Right atrium auricular region (tissue), 2 donors: Measurements from ENCODE around the gene MPZL1. TPM values are rescaled to one million over a fixed set of nuclear protein-coding genes. Genes with fewer than 3 reads are reported as not detected.
A peak's percentile ranks its signal among the peaks of the same experiment; 100 is the strongest.

Source experiments
- DNase-seq: peaks from one replicate; pipeline ENCODE4 v3.0.0-alpha.2; 2019; ENCODE audit warnings: low spot score
- H3K27ac ChIP-seq, 2 donors: fragments of 200-600 bp; sonication (generic); 1 replicate in 1 of 2; 2 replicates in 1 of 2; pipeline ENCODE4 v1.5.1; 2016 to 2019
- H3K27me3 ChIP-seq, 2 donors: fragments of 200-600 bp; sonication (generic); one replicate each; pipeline versions ENCODE4 v1.5.1 to v1.6.0; 2017 to 2019
- H3K36me3 ChIP-seq: fragments of 200-600 bp; sonication (generic); one replicate; pipeline ENCODE4 v1.5.1; 2016
- H3K4me1 ChIP-seq, 2 donors: fragments of 200-600 bp; sonication (generic); one replicate each; pipeline versions ENCODE4 v1.5.1 to v1.6.0; 2017 to 2019
- H3K4me3 ChIP-seq, 2 donors: fragments of 200-600 bp; sonication (generic); 1 replicate in 1 of 2; 2 replicates in 1 of 2; pipeline ENCODE4 v1.5.1; 2017 to 2019; ENCODE audit warnings: mild to moderate bottlenecking in 1 of 2, moderate library complexity in 1 of 2
- H3K9me3 ChIP-seq, 2 donors: fragments of 200-600 bp; sonication (generic); one replicate each; pipeline ENCODE4 v1.5.1; 2019
- total RNA-seq, 2 donors: library from RNA; depleted of rRNA; stranded (reverse); fragments of >200 nt; gene quantifications; one replicate each; pipeline ENCODE4 v1.1.0, GENCODE V29; 2016
- TF ChIP-seq, protein P1 (sequence below), 2 donors: fragments of 200-600 bp; sonication (generic); IDR thresholded peaks; one replicate each; pipeline ENCODE4 v1.5.1; 2019; ENCODE audit warnings: antibody characterized with exemption in 2 of 2

Gene MPZL1
- total RNA-seq, 2 donors from 2014 or later: 22.4 to 52.0 TPM

GRCh38 chr1:167687919-167688519 lies 33.8 kb upstream of the MPZL1 start:
- H3K4me1 ChIP-seq: peaks cover 0 to 62% of the 10 kb centered on the region in 2 donors
- H3K27ac ChIP-seq: peak overlapping the region; percentile 82 to 84
- DNase-seq: peak; percentile 84
- no peaks in the 10 kb centered on the region for H3K27me3 ChIP-seq
- TF ChIP-seq, protein P1, sequence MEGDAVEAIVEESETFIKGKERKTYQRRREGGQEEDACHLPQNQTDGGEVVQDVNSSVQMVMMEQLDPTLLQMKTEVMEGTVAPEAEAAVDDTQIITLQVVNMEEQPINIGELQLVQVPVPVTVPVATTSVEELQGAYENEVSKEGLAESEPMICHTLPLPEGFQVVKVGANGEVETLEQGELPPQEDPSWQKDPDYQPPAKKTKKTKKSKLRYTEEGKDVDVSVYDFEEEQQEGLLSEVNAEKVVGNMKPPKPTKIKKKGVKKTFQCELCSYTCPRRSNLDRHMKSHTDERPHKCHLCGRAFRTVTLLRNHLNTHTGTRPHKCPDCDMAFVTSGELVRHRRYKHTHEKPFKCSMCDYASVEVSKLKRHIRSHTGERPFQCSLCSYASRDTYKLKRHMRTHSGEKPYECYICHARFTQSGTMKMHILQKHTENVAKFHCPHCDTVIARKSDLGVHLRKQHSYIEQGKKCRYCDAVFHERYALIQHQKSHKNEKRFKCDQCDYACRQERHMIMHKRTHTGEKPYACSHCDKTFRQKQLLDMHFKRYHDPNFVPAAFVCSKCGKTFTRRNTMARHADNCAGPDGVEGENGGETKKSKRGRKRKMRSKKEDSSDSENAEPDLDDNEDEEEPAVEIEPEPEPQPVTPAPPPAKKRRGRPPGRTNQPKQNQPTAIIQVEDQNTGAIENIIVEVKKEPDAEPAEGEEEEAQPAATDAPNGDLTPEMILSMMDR (IDR thresholded peaks at IDR 0.05): peak; percentile 92 to 98
- H3K9me3 ChIP-seq: no peaks in the 10 kb centered on the region
- H3K36me3 ChIP-seq: peaks cover 23% of the 10 kb centered on the region
- no peak overlapping the region for H3K4me3 ChIP-seq

DNA sequence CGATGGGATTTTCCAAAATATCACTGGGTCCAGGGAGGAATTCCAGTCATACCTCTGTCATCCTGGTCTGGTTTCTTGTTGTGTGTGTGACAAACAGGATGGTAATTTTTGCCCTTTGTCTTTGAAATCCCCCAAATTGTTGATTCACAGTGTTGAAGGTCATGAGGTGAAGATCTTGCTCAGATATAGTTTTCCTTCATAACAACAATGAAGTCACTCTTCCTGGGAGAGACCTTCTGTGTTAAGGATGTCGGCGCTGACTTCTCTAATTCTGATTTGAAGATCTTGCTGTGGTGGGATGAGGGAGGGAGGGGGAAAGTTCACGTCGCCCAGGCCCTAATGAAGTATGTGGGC lies 32.2 kb upstream of the MPZL1 start:
- DNase-seq: no peak
- Histone ChIP-seq H3K4me3 (no peak overlapping the region), H3K9me3 (no peaks in the 10 kb centered on the region), H3K27ac (no peak overlapping the region), H3K4me1 (peaks cover 0 to 51% of the 10 kb centered on the region in 2 donors), H3K36me3 (peaks cover 33% of the 10 kb centered on the region), H3K27me3 (no peaks in the 10 kb centered on the region)
- TF ChIP-seq, protein P1 (IDR thresholded peaks at IDR 0.05): no peak

DNA sequence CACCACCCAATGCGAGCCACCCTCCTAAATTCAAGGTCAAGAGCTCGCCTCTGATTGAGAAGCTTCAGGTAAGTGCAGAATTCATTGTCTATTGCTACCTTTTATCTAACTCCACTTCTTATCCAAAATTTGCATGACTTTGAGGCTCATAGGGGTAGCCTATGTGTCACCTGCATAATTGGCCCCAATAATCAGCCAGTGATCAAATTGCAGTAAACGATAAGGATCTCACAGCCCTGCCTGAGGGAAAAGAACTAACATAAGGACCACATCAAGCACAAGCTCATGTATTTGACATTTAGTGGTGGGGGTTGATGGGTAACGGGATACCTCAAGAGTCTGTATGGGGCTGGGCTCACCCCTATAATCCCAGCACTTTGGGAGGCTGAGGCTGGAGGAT lies 31.7 kb upstream of the MPZL1 start:
- Histone ChIP-seq H3K27me3 (no peaks in the 10 kb centered on the region), H3K36me3 (peaks cover 38% of the 10 kb centered on the region), H3K27ac (no peak overlapping the region), H3K4me1 (peaks cover 0 to 46% of the 10 kb centered on the region in 2 donors), H3K4me3 (no peak overlapping the region), H3K9me3 (no peaks in the 10 kb centered on the region)
- DNase-seq: no peak
- TF ChIP-seq, protein P1 (IDR thresholded peaks at IDR 0.05): no peak

DNA sequence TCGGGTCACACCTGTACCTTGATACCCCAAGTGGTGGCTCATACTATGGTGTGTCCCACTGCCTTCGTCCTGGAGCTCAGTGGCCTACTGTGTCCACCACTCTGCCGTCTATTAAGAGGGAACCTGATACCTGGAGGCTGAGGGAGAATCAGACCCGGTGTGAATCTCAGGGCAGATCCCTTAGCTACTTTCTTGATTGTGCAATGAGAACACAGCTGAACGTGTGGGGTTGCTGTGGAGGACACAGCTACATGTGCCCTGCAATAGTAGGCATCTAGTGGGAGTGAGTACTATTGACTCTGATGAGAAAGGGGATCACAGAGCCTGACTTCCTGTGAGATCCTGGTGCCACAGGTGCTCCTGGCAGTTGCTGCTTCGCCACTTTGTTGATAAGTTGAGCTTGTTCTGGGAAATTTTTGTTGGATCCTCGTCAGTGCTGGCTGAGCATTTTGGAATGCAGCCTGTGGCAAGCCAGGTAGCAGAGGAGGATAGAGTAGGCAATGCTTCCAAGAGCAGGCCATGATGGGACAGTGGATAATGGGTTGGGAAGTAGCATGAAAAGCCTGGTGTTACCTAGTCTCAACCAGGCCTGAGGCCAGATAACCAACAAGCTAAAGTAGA lies 28.2 kb upstream of the MPZL1 start:
- H3K4me1 ChIP-seq: peaks cover 0 to 38% of the 10 kb centered on the region in 2 donors
- H3K36me3 ChIP-seq: peaks cover 51% of the 10 kb centered on the region
- no peak overlapping the region for H3K4me3 ChIP-seq
- H3K27me3 ChIP-seq: no peaks in the 10 kb centered on the region
- TF ChIP-seq, protein P1 (IDR thresholded peaks at IDR 0.05): no peak
- H3K27ac ChIP-seq: peak overlapping the region; percentile 25 to 31
- no peaks in the 10 kb centered on the region for H3K9me3 ChIP-seq
- no peak for DNase-seq

GRCh38 chr1:167694691-167695090 lies 27.1 kb upstream of the MPZL1 start:
- Histone ChIP-seq H3K27ac (no peak overlapping the region), H3K4me3 (no peak overlapping the region), H3K27me3 (no peaks in the 10 kb centered on the region), H3K4me1 (peaks cover 0 to 38% of the 10 kb centered on the region in 2 donors), H3K9me3 (no peaks in the 10 kb centered on the region), H3K36me3 (peaks cover 58% of the 10 kb centered on the region)
- no peak for DNase-seq
- TF ChIP-seq, protein P1 (IDR thresholded peaks at IDR 0.05): no peak
